HEK293T (cell line): ENCODE results near the gene RNF14.

Experiments used
- CTCF ChIA-PET: fragments of 350-600 bp; formaldehyde crosslinking; extraction: SDS; loops from one replicate; lab custom pipeline; 2021; ENCODE audit warnings: antibody characterized with exemption, inconsistent platforms; lab: Yijun Ruan, JAX
- POLR2A ChIA-PET: fragments of 350-600 bp; formaldehyde crosslinking; extraction: SDS; loops from one replicate; lab custom pipeline; 2020; ENCODE audit warnings: antibody characterized with exemption, inconsistent platforms; lab: Yijun Ruan, JAX
- DNase-seq: peaks from one replicate; pipeline ENCODE4 v3.0.0; 2012; ENCODE audit warnings: mixed read lengths; ENCODE audit errors: extremely low spot score
- ARNT ChIP-seq: fragments of 450-650 bp; IDR thresholded peaks from 2 replicates; pipeline ENCODE4 v1.6.1; 2017; ENCODE audit warnings: mild to moderate bottlenecking
- BHLHE40 ChIP-seq: fragments of 450-650 bp; IDR thresholded peaks from 2 replicates; pipeline ENCODE4 v1.6.1; 2016; ENCODE audit warnings: mild to moderate bottlenecking, moderate library complexity, borderline replicate concordance
- CTBP1 ChIP-seq: fragments of 450-650 bp; IDR thresholded peaks from 2 replicates; pipeline ENCODE4 v1.6.1; 2016; ENCODE audit warnings: borderline replicate concordance
- ELF4 ChIP-seq: fragments of 450-650 bp; IDR thresholded peaks from 2 replicates; pipeline ENCODE4 v1.6.1; 2017; ENCODE audit warnings: antibody characterized with exemption
- FOXA1 ChIP-seq: fragments of 450-650 bp; IDR thresholded peaks from 2 replicates; pipeline ENCODE4 v1.6.1; 2016; ENCODE audit warnings: mild to moderate bottlenecking
- FOXK2 ChIP-seq: fragments of 450-650 bp; IDR thresholded peaks from 2 replicates; pipeline ENCODE4 v1.6.1; 2016; ENCODE audit warnings: mild to moderate bottlenecking
- FOXM1 ChIP-seq: fragments of 450-650 bp; IDR thresholded peaks from 2 replicates; pipeline ENCODE4 v1.6.1; 2017; ENCODE audit warnings: mild to moderate bottlenecking, borderline replicate concordance
- HDGF ChIP-seq: fragments of 450-650 bp; IDR thresholded peaks from 2 replicates; pipeline ENCODE4 v1.6.1; 2017; ENCODE audit warnings: antibody characterized with exemption, borderline replicate concordance
- L3MBTL2 ChIP-seq: fragments of 450-650 bp; conservative IDR thresholded peaks from 2 replicates; pipeline ENCODE4 v1.6.1; 2016; ENCODE audit warnings: mild to moderate bottlenecking
- LEF1 ChIP-seq: fragments of 450-650 bp; IDR thresholded peaks from 2 replicates; pipeline ENCODE4 v1.6.1; 2017; ENCODE audit warnings: mild to moderate bottlenecking, borderline replicate concordance
- NFRKB ChIP-seq: fragments of 450-650 bp; IDR thresholded peaks from 2 replicates; pipeline ENCODE4 v1.6.1; 2016; ENCODE audit warnings: mild to moderate bottlenecking, moderate library complexity
- SP1 ChIP-seq: fragments of 450-650 bp; IDR thresholded peaks from 2 replicates; pipeline ENCODE4 v1.6.1; 2017
- SUZ12 ChIP-seq: fragments of 450-650 bp; IDR thresholded peaks from 2 replicates; pipeline ENCODE4 v1.6.1; 2016; ENCODE audit warnings: mild to moderate bottlenecking
- TARDBP ChIP-seq: fragments of 450-650 bp; IDR thresholded peaks from 2 replicates; pipeline ENCODE4 v1.6.1; 2016
- ZNF384 ChIP-seq: fragments of 450-650 bp; IDR thresholded peaks from 2 replicates; pipeline ENCODE4 v1.6.1; 2016
- TF ChIP-seq, protein P1 (sequence below): fragments of 450-650 bp; IDR thresholded peaks from 2 replicates; pipeline ENCODE4 v1.6.1; 2016

RNF14 gene

GRCh38 chr5:141989720-141990119 lies 20.8 kb downstream of the RNF14 start:
- POLR2A ChIA-PET: no interaction called here

DNA sequence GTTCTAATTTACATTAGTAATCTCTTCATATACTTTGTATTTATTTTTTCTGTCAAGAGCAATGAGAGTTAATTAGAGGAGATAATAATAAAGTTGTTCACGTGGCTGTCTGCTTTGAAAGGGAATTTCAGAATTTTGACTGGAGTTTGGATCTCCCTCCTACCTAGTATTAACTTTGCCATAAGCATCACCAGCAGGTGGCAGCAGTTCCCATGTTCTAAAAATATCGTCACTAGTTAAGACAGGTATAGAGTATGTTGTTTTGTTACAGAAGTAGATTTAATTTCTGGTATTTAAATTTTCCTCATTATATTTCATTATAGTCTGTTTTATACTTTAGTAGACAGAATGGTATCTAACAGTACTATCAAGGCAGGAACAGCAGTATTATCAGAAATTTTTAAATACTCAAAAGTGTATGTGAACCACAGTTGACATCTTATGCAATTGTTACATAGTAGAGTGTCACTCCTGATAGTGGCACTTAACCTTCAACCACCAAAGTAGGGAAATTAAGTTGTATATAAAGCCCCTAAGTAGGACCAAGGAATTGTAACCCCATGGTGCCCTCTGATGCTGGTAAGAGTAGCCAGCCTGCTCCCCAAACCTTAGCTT lies 23.6 kb downstream of the RNF14 start:
- POLR2A ChIA-PET: interaction anchor here (0.8 kb wide), 1 partner anchor 32 kb away, joined by 4 read pairs; no protein-coding TSS in a partner anchor
- CTCF ChIA-PET: interaction anchor here (0.5 to 1.4 kb wide), 4 partner anchors 19 to 162 kb away, joined by 3 to 5 read pairs (median 4); no protein-coding TSS in a partner anchor
- peak; percentile 52 for DNase-seq

More at GRCh38 chr5:141989720-141990119, 20.8 kb downstream of the RNF14 start:
- no peak for DNase-seq
- TF ChIP-seq BHLHE40 (no peak), SP1 (no peak), ARNT (no peak), FOXM1 (no peak), LEF1 (no peak), FOXK2 (no peak), TARDBP (no peak), L3MBTL2 (no peak), FOXA1 (no peak)
- TF ChIP-seq, protein P1, sequence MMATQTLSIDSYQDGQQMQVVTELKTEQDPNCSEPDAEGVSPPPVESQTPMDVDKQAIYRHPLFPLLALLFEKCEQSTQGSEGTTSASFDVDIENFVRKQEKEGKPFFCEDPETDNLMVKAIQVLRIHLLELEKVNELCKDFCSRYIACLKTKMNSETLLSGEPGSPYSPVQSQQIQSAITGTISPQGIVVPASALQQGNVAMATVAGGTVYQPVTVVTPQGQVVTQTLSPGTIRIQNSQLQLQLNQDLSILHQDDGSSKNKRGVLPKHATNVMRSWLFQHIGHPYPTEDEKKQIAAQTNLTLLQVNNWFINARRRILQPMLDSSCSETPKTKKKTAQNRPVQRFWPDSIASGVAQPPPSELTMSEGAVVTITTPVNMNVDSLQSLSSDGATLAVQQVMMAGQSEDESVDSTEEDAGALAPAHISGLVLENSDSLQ: no peak
- CTCF ChIA-PET: interaction anchor here (0.6 to 1.8 kb wide), 3 partner anchors 23 to 306 kb away, joined by 3 to 9 read pairs (median 5); partner anchors contain the start of gene GNPDA1

DNA sequence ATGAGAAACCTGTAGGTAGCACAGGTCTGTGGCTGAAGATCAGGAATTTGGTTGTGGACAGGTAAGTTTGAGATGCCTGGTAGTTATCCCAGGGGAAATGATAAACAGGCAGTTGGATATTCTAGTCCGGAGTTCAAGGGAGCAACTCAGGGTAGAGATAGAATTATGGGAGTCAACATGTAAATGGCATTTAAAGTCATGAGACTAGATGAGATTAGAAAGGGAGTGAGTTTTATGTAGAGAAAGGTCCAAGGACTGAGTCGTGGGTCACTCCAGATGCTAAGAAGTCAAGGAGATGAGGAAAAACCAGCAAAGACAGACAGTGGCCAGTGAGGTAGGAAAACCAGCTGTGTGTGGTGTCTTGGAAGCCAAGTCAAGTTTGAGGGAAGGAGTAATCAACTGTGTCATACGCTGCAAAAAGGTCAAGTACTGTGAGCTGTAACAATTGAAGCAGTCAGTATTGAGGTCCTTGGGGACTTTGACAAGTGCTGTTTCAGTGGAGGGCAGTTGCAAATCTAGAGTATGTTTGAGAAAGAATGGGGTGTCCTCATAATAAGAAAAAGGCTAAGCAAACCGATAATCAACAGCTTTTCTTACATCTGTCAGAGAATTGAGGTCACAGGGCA lies 25.7 kb downstream of the RNF14 start:
- DNase-seq: no peak
- TF ChIP-seq ELF4 (no peak), CTBP1 (no peak), TARDBP (no peak), FOXA1 (no peak), NFRKB (no peak), LEF1 (no peak), FOXM1 (no peak), SUZ12 (no peak), SP1 (no peak), HDGF (no peak)
- TF ChIP-seq, protein P1: no peak
- CTCF ChIA-PET: interaction anchor here (0.7 kb wide), 1 partner anchor 13 kb away, joined by 3 read pairs; no protein-coding TSS in a partner anchor
- POLR2A ChIA-PET: interaction anchor here (1.0 kb wide), 1 partner anchor 30 kb away, joined by 3 read pairs; no protein-coding TSS in a partner anchor

More for the DNA sequence above, 23.6 kb downstream of the RNF14 start:
- TF ChIP-seq ZNF384 (no peak), FOXK2 (no peak), L3MBTL2 (no peak), ELF4 (no peak), ARNT (no peak), LEF1 (no peak), HDGF (no peak), CTBP1 (no peak), BHLHE40 (no peak), SP1 (no peak), FOXA1 (no peak), FOXM1 (no peak), NFRKB (no peak), TARDBP (no peak), SUZ12 (no peak)
- TF ChIP-seq, protein P1: no peak

DNA sequence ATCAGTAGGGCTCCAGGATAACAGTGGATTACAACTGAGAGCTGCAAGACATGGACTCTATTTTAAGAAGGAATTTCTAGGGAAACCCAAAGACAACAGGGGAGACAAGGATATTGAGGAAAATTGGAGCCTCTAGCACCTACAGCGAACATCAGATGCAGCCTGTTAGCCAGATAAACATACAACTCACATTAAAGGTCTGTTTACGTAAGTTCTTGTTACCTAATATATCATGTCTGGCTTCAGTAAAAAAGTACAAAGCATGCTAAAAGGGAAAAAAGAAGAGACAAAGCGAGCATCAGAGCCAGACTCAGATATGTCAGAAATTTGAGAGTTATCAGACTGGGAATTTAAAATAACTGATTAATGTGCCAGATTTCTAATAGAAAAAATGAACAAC lies 26.8 kb downstream of the RNF14 start:
- ChIA-PET CTCF (interaction anchor here (0.6 to 0.7 kb wide), 2 partner anchors 10 to 151 kb away, joined by 5 read pairs; no protein-coding TSS in a partner anchor), POLR2A (no interaction called here)
- no peak for TF ChIP-seq FOXM1
- no peak for TF ChIP-seq BHLHE40
- no peak for TF ChIP-seq SP1
- TF ChIP-seq ARNT: no peak
- no peak for TF ChIP-seq LEF1
- no peak for TF ChIP-seq FOXA1
- no peak for TF ChIP-seq ZNF384
- TF ChIP-seq ELF4: no peak
- TF ChIP-seq HDGF: no peak
- no peak for TF ChIP-seq L3MBTL2
- no peak for TF ChIP-seq FOXK2
- TF ChIP-seq NFRKB: no peak
- DNase-seq: no peak

- TF ChIP-seq ARNT (no peak), HDGF (no peak), LEF1 (no peak), ELF4 (no peak), L3MBTL2 (no peak), FOXA1 (no peak), FOXK2 (no peak), TARDBP (no peak), NFRKB (no peak), CTBP1 (no peak), BHLHE40 (no peak), FOXM1 (no peak), SP1 (no peak), ZNF384 (no peak), SUZ12 (no peak)
- TF ChIP-seq, protein P1: no peak
Observed at GRCh38 chr5:141997358-141997960, 28.6 kb downstream of the RNF14 start.

More at GRCh38 chr5:141997358-141997960, 28.6 kb downstream of the RNF14 start:
- CTCF ChIA-PET: no interaction called here
- DNase-seq: no peak
- POLR2A ChIA-PET: interaction anchor here (0.6 to 1.8 kb wide), 2 partner anchors 15 to 20 kb away, joined by 3 to 4 read pairs; partner anchors contain the start of gene GNPDA1
